ENCODE data around the gene MRPL54.

Gene MRPL54

GRCh38 chr19:3768015-3768747, 5.7 kb downstream of the MRPL54 start:
- no peaks in the 10 kb centered on the region for H3K27me3 ChIP-seq (replicated peaks; ENCODE audit: control insufficient read depth, insufficient read depth, low read length, poor library complexity, severe bottlenecking)
- peaks cover 9% of the 10 kb centered on the region for H3K4me1 ChIP-seq (ENCODE audit: control insufficient read depth, insufficient read depth, low read length, poor library complexity, severe bottlenecking)
- peaks cover 40% of the 10 kb centered on the region for H3K36me3 ChIP-seq (ENCODE audit: control insufficient read depth, insufficient read depth, low read length)
- no peaks in the 10 kb centered on the region for H3K9me3 ChIP-seq (ENCODE audit: control insufficient read depth, low read length)
- DNase-seq: no peak
- no peak overlapping the region for H3K27ac ChIP-seq (ENCODE audit: insufficient read depth, low read length, poor library complexity, severe bottlenecking)
- H3K4me3 ChIP-seq (ENCODE audit: insufficient read depth, low read depth, low read length, poor library complexity, severe bottlenecking): no peak overlapping the region

GRCh38 chr19:3768748-3769099, 6.2 kb downstream of the MRPL54 start:
- Histone ChIP-seq H3K27ac (ENCODE audit: insufficient read depth, low read length, poor library complexity, severe bottlenecking) (no peak overlapping the region), H3K9me3 (ENCODE audit: control insufficient read depth, low read length) (no peaks in the 10 kb centered on the region), H3K4me1 (ENCODE audit: control insufficient read depth, insufficient read depth, low read length, poor library complexity, severe bottlenecking) (peaks cover 6% of the 10 kb centered on the region), H3K36me3 (ENCODE audit: control insufficient read depth, insufficient read depth, low read length) (peaks cover 40% of the 10 kb centered on the region), H3K4me3 (ENCODE audit: insufficient read depth, low read depth, low read length, poor library complexity, severe bottlenecking) (no peak overlapping the region), H3K27me3 (replicated peaks; ENCODE audit: control insufficient read depth, insufficient read depth, low read length, poor library complexity, severe bottlenecking) (no peaks in the 10 kb centered on the region)
- DNase-seq: no peak

- Histone ChIP-seq H3K9me3 (ENCODE audit: control insufficient read depth, low read length) (no peaks in the 10 kb centered on the region), H3K36me3 (ENCODE audit: control insufficient read depth, insufficient read depth, low read length) (peaks cover 40% of the 10 kb centered on the region), H3K4me1 (ENCODE audit: control insufficient read depth, insufficient read depth, low read length, poor library complexity, severe bottlenecking) (peaks cover 6% of the 10 kb centered on the region), H3K27ac (ENCODE audit: insufficient read depth, low read length, poor library complexity, severe bottlenecking) (no peak overlapping the region), H3K4me3 (ENCODE audit: insufficient read depth, low read depth, low read length, poor library complexity, severe bottlenecking) (no peak overlapping the region), H3K27me3 (replicated peaks; ENCODE audit: control insufficient read depth, insufficient read depth, low read length, poor library complexity, severe bottlenecking) (no peaks in the 10 kb centered on the region)
- no peak for DNase-seq
Observed at GRCh38 chr19:3769494-3769893, 7.0 kb downstream of the MRPL54 start.

GRCh38 chr19:3770136-3770999, 7.9 kb downstream of the MRPL54 start:
- no peak for DNase-seq
- no peak overlapping the region for H3K27ac ChIP-seq (ENCODE audit: insufficient read depth, low read length, poor library complexity, severe bottlenecking)
- no peaks in the 10 kb centered on the region for H3K27me3 ChIP-seq (replicated peaks; ENCODE audit: control insufficient read depth, insufficient read depth, low read length, poor library complexity, severe bottlenecking)
- H3K36me3 ChIP-seq (ENCODE audit: control insufficient read depth, insufficient read depth, low read length): peaks cover 35% of the 10 kb centered on the region
- no peaks in the 10 kb centered on the region for H3K9me3 ChIP-seq (ENCODE audit: control insufficient read depth, low read length)
- peaks cover 6% of the 10 kb centered on the region for H3K4me1 ChIP-seq (ENCODE audit: control insufficient read depth, insufficient read depth, low read length, poor library complexity, severe bottlenecking)
- H3K4me3 ChIP-seq (ENCODE audit: insufficient read depth, low read depth, low read length, poor library complexity, severe bottlenecking): no peak overlapping the region

GRCh38 chr19:3771000-3771905, 8.8 kb downstream of the MRPL54 start:
- Histone ChIP-seq H3K36me3 (ENCODE audit: control insufficient read depth, insufficient read depth, low read length) (peaks cover 34% of the 10 kb centered on the region), H3K4me3 (ENCODE audit: insufficient read depth, low read depth, low read length, poor library complexity, severe bottlenecking) (no peak overlapping the region), H3K27me3 (replicated peaks; ENCODE audit: control insufficient read depth, insufficient read depth, low read length, poor library complexity, severe bottlenecking) (no peaks in the 10 kb centered on the region), H3K4me1 (ENCODE audit: control insufficient read depth, insufficient read depth, low read length, poor library complexity, severe bottlenecking) (peaks cover 6% of the 10 kb centered on the region), H3K9me3 (ENCODE audit: control insufficient read depth, low read length) (no peaks in the 10 kb centered on the region), H3K27ac (ENCODE audit: insufficient read depth, low read length, poor library complexity, severe bottlenecking) (no peak overlapping the region)
- no peak for DNase-seq

GRCh38 chr19:3771906-3772455, 9.5 kb downstream of the MRPL54 start, which contains the start of gene RAX2:
TSS of gene RAX2 (minus strand) at chr19:3772228. CDS start at chr19:3771742, 486 bp downstream.
- Histone ChIP-seq H3K4me3 (ENCODE audit: insufficient read depth, low read depth, low read length, poor library complexity, severe bottlenecking) (no peak within 1 kb of the TSS), H3K36me3 (ENCODE audit: control insufficient read depth, insufficient read depth, low read length) (peaks cover 26% of the 10 kb centered on the region), H3K4me1 (ENCODE audit: control insufficient read depth, insufficient read depth, low read length, poor library complexity, severe bottlenecking) (no peaks in the 10 kb centered on the region), H3K9me3 (ENCODE audit: control insufficient read depth, low read length) (no peaks in the 10 kb centered on the region), H3K27me3 (replicated peaks; ENCODE audit: control insufficient read depth, insufficient read depth, low read length, poor library complexity, severe bottlenecking) (no peaks in the 10 kb centered on the region), H3K27ac (ENCODE audit: insufficient read depth, low read length, poor library complexity, severe bottlenecking) (no peak within 1 kb of the TSS)
- no peak for DNase-seq

GRCh38 chr19:3773814-3774515, 11.5 kb downstream of the MRPL54 start:
- Histone ChIP-seq H3K9me3 (ENCODE audit: control insufficient read depth, low read length) (no peaks in the 10 kb centered on the region), H3K27ac (ENCODE audit: insufficient read depth, low read length, poor library complexity, severe bottlenecking) (no peak overlapping the region), H3K36me3 (ENCODE audit: control insufficient read depth, insufficient read depth, low read length) (peaks cover 9% of the 10 kb centered on the region), H3K4me3 (ENCODE audit: insufficient read depth, low read depth, low read length, poor library complexity, severe bottlenecking) (no peak overlapping the region), H3K4me1 (ENCODE audit: control insufficient read depth, insufficient read depth, low read length, poor library complexity, severe bottlenecking) (no peaks in the 10 kb centered on the region), H3K27me3 (replicated peaks; ENCODE audit: control insufficient read depth, insufficient read depth, low read length, poor library complexity, severe bottlenecking) (no peaks in the 10 kb centered on the region)
- DNase-seq: no peak

GRCh38 chr19:3774621-3775373, 12.3 kb downstream of the MRPL54 start:
- no peaks in the 10 kb centered on the region for H3K4me1 ChIP-seq (ENCODE audit: control insufficient read depth, insufficient read depth, low read length, poor library complexity, severe bottlenecking)
- H3K36me3 ChIP-seq (ENCODE audit: control insufficient read depth, insufficient read depth, low read length): peaks cover 3% of the 10 kb centered on the region
- no peak for DNase-seq
- no peak overlapping the region for H3K4me3 ChIP-seq (ENCODE audit: insufficient read depth, low read depth, low read length, poor library complexity, severe bottlenecking)
- H3K27me3 ChIP-seq (replicated peaks; ENCODE audit: control insufficient read depth, insufficient read depth, low read length, poor library complexity, severe bottlenecking): no peaks in the 10 kb centered on the region
- H3K27ac ChIP-seq (ENCODE audit: insufficient read depth, low read length, poor library complexity, severe bottlenecking): no peak overlapping the region
- no peaks in the 10 kb centered on the region for H3K9me3 ChIP-seq (ENCODE audit: control insufficient read depth, low read length)

- Histone ChIP-seq H3K36me3 (ENCODE audit: control insufficient read depth, insufficient read depth, low read length) (no peaks in the 10 kb centered on the region), H3K27me3 (replicated peaks; ENCODE audit: control insufficient read depth, insufficient read depth, low read length, poor library complexity, severe bottlenecking) (no peaks in the 10 kb centered on the region), H3K4me3 (ENCODE audit: insufficient read depth, low read depth, low read length, poor library complexity, severe bottlenecking) (no peak overlapping the region), H3K4me1 (ENCODE audit: control insufficient read depth, insufficient read depth, low read length, poor library complexity, severe bottlenecking) (no peaks in the 10 kb centered on the region), H3K27ac (ENCODE audit: insufficient read depth, low read length, poor library complexity, severe bottlenecking) (no peak overlapping the region), H3K9me3 (ENCODE audit: control insufficient read depth, low read length) (no peaks in the 10 kb centered on the region)
- no peak for DNase-seq
Observed at GRCh38 chr19:3775374-3775711, 12.9 kb downstream of the MRPL54 start.

Data from effector memory CD4-positive, alpha-beta T cell (primary cell).